Measurements from ENCODE around the gene TSHZ1.

DNA sequence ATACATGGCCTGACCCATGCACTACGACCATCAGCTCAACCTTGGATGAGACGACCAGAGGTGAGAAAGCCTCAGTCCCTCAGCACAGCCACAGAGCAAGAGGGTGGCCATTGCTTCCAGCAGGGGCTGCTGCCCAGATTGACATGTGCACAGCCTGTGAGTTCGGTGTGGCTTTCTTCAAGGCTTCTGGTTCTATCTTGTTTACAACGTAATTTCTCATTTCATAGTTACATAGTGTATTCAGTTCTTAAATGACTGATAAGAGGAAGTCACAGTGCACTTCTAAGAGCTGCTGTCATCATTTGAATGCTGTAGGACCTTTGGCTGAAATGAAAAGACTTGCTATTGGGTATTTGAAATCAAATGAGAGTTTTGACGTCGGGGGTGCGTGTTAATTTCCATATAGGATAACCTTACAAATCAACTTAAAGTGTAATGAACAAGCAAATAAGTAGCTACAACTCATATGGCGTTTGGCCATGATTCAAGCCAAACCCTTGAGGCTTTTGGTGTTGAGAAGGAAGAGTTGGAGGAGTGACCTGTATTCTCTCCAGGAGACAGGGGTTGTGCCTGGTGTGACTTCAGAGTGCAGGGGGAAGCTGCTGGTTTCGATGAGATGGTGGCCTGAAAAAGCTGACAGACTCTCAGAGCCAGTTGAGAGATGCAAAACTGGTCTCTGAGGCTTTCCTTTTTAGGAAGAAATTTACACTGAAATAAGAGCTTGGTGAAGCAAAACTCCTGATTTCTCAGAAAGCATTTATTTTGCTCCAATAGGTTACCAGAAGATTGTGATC, 51.0 kb downstream of the TSHZ1 start:
- TF ChIP-seq, protein P1, sequence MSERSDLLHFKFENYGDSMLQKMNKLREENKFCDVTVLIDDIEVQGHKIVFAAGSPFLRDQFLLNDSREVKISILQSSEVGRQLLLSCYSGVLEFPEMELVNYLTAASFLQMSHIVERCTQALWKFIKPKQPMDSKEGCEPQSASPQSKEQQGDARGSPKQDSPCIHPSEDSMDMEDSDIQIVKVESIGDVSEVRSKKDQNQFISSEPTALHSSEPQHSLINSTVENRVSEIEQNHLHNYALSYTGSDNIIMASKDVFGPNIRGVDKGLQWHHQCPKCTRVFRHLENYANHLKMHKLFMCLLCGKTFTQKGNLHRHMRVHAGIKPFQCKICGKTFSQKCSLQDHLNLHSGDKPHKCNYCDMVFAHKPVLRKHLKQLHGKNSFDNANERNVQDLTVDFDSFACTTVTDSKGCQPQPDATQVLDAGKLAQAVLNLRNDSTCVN (tag by site-specific recombination; optimal IDR thresholded peaks at IDR 0.05), result no peak
- TF ChIP-seq, protein P2, sequence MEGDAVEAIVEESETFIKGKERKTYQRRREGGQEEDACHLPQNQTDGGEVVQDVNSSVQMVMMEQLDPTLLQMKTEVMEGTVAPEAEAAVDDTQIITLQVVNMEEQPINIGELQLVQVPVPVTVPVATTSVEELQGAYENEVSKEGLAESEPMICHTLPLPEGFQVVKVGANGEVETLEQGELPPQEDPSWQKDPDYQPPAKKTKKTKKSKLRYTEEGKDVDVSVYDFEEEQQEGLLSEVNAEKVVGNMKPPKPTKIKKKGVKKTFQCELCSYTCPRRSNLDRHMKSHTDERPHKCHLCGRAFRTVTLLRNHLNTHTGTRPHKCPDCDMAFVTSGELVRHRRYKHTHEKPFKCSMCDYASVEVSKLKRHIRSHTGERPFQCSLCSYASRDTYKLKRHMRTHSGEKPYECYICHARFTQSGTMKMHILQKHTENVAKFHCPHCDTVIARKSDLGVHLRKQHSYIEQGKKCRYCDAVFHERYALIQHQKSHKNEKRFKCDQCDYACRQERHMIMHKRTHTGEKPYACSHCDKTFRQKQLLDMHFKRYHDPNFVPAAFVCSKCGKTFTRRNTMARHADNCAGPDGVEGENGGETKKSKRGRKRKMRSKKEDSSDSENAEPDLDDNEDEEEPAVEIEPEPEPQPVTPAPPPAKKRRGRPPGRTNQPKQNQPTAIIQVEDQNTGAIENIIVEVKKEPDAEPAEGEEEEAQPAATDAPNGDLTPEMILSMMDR (tag by site-specific recombination; IDR thresholded peaks at IDR 0.05), result no peak
- TF ChIP-seq, protein P3, sequence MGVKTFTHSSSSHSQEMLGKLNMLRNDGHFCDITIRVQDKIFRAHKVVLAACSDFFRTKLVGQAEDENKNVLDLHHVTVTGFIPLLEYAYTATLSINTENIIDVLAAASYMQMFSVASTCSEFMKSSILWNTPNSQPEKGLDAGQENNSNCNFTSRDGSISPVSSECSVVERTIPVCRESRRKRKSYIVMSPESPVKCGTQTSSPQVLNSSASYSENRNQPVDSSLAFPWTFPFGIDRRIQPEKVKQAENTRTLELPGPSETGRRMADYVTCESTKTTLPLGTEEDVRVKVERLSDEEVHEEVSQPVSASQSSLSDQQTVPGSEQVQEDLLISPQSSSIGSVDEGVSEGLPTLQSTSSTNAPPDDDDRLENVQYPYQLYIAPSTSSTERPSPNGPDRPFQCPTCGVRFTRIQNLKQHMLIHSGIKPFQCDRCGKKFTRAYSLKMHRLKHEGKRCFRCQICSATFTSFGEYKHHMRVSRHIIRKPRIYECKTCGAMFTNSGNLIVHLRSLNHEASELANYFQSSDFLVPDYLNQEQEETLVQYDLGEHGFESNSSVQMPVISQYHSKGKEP (tag by site-specific recombination; IDR thresholded peaks at IDR 0.05), result no peak
- no peak for TF ChIP-seq ZNF707 (tag by site-specific recombination; IDR thresholded peaks at IDR 0.05)
- TF ChIP-seq ZNF19 (tag by site-specific recombination; IDR thresholded peaks at IDR 0.05; ENCODE audit: low read depth), result no peak
- TF ChIP-seq ZNF24 (tag by site-specific recombination; IDR thresholded peaks at IDR 0.05), result no peak
- TF ChIP-seq ZNF639 (tag by site-specific recombination; IDR thresholded peaks at IDR 0.05), result no peak
- TF ChIP-seq ZNF658 (tag by site-specific recombination; IDR thresholded peaks at IDR 0.05), result no peak

All from HEK293 (cell line).